Measurements from ENCODE around the gene MAPK8IP3.
"Not testable (repeated sequence)": the region's sequence is repeated elsewhere in the genome, so short reads cannot be mapped to it uniquely, and the experiment has no call there.

DNA sequence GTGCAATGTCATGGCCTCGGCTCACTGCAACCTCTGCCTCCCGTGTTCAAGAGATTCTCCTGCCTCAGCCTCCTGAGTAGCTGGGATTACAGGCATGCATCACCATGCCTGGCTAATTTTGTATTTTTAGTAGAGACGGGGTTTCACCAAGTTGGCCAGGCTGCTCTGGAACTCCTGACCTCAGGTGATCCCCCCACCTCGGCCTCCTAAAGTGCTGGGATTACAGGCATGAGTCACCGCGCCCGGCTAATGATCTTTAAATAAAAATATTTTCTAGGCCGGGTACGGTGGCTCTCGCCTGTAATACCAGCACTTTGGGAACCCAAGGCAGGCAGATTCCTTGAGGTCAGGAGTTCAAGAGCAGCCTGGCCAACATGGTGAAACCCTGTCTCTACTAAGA is 12.2 kb downstream of the MAPK8IP3 start:
- TF ChIP-seq, protein P1, sequence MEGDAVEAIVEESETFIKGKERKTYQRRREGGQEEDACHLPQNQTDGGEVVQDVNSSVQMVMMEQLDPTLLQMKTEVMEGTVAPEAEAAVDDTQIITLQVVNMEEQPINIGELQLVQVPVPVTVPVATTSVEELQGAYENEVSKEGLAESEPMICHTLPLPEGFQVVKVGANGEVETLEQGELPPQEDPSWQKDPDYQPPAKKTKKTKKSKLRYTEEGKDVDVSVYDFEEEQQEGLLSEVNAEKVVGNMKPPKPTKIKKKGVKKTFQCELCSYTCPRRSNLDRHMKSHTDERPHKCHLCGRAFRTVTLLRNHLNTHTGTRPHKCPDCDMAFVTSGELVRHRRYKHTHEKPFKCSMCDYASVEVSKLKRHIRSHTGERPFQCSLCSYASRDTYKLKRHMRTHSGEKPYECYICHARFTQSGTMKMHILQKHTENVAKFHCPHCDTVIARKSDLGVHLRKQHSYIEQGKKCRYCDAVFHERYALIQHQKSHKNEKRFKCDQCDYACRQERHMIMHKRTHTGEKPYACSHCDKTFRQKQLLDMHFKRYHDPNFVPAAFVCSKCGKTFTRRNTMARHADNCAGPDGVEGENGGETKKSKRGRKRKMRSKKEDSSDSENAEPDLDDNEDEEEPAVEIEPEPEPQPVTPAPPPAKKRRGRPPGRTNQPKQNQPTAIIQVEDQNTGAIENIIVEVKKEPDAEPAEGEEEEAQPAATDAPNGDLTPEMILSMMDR (IDR thresholded peaks at IDR 0.05) = not testable (repeated sequence)
- not testable (repeated sequence) for TF ChIP-seq POLR2A (IDR thresholded peaks at IDR 0.05)
